SK-N-SH (cell line): ENCODE measurements around the gene HOXB8.

Experiments
- TF ChIP-seq, protein P1 (sequence below): fragments of 200-600 bp; sonication (generic); IDR thresholded peaks from 2 replicates; pipeline ENCODE4 v1.6.1; 2017; ENCODE audit warnings: antibody characterized with exemption, mild to moderate bottlenecking, moderate library complexity
- TF ChIP-seq, protein P2 (sequence below): IDR thresholded peaks from 2 replicates; pipeline ENCODE4 v1.4.0; 2012; ENCODE audit warnings: low read depth, borderline replicate concordance

DNA sequence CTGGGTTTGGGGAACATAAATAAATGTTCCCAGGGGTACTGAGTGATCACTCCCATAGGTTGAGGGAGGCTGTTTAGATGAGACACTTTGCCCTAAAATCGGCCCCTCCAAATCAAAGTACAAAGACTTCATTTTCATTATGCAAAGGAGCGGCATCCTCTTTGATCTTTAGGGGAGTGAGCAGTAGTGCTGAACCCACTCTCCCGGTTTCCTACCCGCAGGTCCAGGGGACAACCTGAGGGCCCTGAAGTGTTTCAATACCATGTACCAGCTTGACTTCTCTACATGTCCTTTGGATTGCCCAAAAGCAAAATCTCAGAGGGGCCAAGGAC, 13.9 kb downstream of the HOXB8 start:
- TF ChIP-seq, protein P1, sequence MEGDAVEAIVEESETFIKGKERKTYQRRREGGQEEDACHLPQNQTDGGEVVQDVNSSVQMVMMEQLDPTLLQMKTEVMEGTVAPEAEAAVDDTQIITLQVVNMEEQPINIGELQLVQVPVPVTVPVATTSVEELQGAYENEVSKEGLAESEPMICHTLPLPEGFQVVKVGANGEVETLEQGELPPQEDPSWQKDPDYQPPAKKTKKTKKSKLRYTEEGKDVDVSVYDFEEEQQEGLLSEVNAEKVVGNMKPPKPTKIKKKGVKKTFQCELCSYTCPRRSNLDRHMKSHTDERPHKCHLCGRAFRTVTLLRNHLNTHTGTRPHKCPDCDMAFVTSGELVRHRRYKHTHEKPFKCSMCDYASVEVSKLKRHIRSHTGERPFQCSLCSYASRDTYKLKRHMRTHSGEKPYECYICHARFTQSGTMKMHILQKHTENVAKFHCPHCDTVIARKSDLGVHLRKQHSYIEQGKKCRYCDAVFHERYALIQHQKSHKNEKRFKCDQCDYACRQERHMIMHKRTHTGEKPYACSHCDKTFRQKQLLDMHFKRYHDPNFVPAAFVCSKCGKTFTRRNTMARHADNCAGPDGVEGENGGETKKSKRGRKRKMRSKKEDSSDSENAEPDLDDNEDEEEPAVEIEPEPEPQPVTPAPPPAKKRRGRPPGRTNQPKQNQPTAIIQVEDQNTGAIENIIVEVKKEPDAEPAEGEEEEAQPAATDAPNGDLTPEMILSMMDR: no peak
- TF ChIP-seq, protein P2, sequence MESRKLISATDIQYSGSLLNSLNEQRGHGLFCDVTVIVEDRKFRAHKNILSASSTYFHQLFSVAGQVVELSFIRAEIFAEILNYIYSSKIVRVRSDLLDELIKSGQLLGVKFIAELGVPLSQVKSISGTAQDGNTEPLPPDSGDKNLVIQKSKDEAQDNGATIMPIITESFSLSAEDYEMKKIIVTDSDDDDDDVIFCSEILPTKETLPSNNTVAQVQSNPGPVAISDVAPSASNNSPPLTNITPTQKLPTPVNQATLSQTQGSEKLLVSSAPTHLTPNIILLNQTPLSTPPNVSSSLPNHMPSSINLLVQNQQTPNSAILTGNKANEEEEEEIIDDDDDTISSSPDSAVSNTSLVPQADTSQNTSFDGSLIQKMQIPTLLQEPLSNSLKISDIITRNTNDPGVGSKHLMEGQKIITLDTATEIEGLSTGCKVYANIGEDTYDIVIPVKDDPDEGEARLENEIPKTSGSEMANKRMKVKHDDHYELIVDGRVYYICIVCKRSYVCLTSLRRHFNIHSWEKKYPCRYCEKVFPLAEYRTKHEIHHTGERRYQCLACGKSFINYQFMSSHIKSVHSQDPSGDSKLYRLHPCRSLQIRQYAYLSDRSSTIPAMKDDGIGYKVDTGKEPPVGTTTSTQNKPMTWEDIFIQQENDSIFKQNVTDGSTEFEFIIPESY: no peak
